Endothelial cell of umbilical vein (primary cell): ENCODE data around the gene KLK2.

Experiments used
- CTCF ChIP-seq, 2 donors: IDR thresholded peaks; 1 replicate in 1 of 2; 2 replicates in 1 of 2; pipeline ENCODE4 v1.5.1; 2011; ENCODE audit warnings: low read length in 2 of 2, mild to moderate bottlenecking in 2 of 2, moderate library complexity in 2 of 2, control low read depth in 1 of 2, inconsistent platforms in 1 of 2, low read depth in 1 of 2; ENCODE audit not compliant: insufficient read depth in 1 of 2; ENCODE audit errors: extremely low read depth in 1 of 2
- EZH2 ChIP-seq: IDR thresholded peaks from 2 replicates; pipeline ENCODE4 v1.6.1; 2012; ENCODE audit warnings: borderline replicate concordance, low read depth, mild to moderate bottlenecking, moderate library complexity, low read length, inconsistent platforms; ENCODE audit not compliant: severe bottlenecking
- MAX ChIP-seq: IDR thresholded peaks from 2 replicates; pipeline ENCODE4 v1.6.1; 2011; ENCODE audit not compliant: insufficient read depth, insufficient read length
- POLR2A ChIP-seq: IDR thresholded peaks from 2 replicates; pipeline ENCODE4 v1.6.1; 2012; ENCODE audit warnings: low read depth, mild to moderate bottlenecking, control low read depth, low read length
- POLR2AphosphoS5 ChIP-seq: IDR thresholded peaks from 2 replicates; pipeline ENCODE4 v1.6.1; 2012; ENCODE audit warnings: low read depth, mild to moderate bottlenecking, control low read depth, low read length, moderate library complexity; ENCODE audit not compliant: insufficient read depth

- no peak for TF ChIP-seq POLR2A
- no peak for TF ChIP-seq CTCF (IDR thresholded peaks at IDR 0.05; ENCODE audit: extremely low read depth in 1 of 2, insufficient read depth in 1 of 2, low read depth in 1 of 2, low read length in 2 of 2)
- no peak for TF ChIP-seq EZH2
- TF ChIP-seq MAX, result no peak
- no peak for TF ChIP-seq POLR2AphosphoS5
Measured at GRCh38 chr19:50859849-50860248, 13.4 kb upstream of the KLK2 start.
